PC-9 (cell line): Measurements from ENCODE around the gene BCAS3. TPM values are rescaled to one million over a fixed set of nuclear protein-coding genes. Genes with fewer than 3 reads are reported as not detected.

Source experiments
- BruUV-seq: library from RNA; stranded (reverse); fragments of 400-500 nt; replicated peaks from 2 replicates; lab custom pipeline; 2021; lab: Mats Ljungman, UMichigan
- CTCF ChIA-PET: fragments of 300-600 bp; sonication (Branson Sonifier 250); formaldehyde crosslinking; loops from one replicate; lab custom pipeline; 2022; ENCODE audit warnings: antibody characterized with exemption; lab: Charles Lee
- POLR2A ChIA-PET: fragments of 300-600 bp; sonication (Branson Sonifier 250); formaldehyde crosslinking; loops from one replicate; lab custom pipeline; 2022; ENCODE audit warnings: antibody characterized with exemption; ENCODE audit not compliant: unreplicated experiment; lab: Charles Lee
- DNase-seq, 2 experiments: peaks; one replicate each; pipeline versions ENCODE4 v3.0.0 to v3.0.0-alpha.2; 2015 to 2022; ENCODE audit warnings: mixed read lengths in 1 of 2
- H2AFZ ChIP-seq: fragments of 200-600 bp; sonication (generic); 2 replicates; pipeline ENCODE4 v1.8.1; 2017; ENCODE audit warnings: antibody characterized with exemption
- H3F3A ChIP-seq: fragments of 200-600 bp; sonication (generic); 2 replicates; pipeline ENCODE4 v1.8.1; 2017; ENCODE audit warnings: antibody characterized with exemption, mild to moderate bottlenecking, low read depth; ENCODE audit not compliant: insufficient read depth
- H3K27ac ChIP-seq: fragments of 200-600 bp; sonication (generic); 2 replicates; pipeline ENCODE4 v1.6.1; 2016; ENCODE audit warnings: mixed run types
- H3K27me3 ChIP-seq: fragments of 200-600 bp; sonication (generic); 2 replicates; pipeline ENCODE4 v1.6.1; 2016; ENCODE audit warnings: low read depth, mixed run types; ENCODE audit not compliant: insufficient read depth
- H3K36me3 ChIP-seq: fragments of 200-600 bp; sonication (generic); 2 replicates; pipeline ENCODE4 v1.6.1; 2016; ENCODE audit warnings: low read depth, mixed run types
- H3K4me1 ChIP-seq: fragments of 200-600 bp; sonication (generic); replicated peaks from 2 replicates; pipeline ENCODE4 v1.6.1; 2016; ENCODE audit warnings: mixed run types; ENCODE audit not compliant: insufficient read depth
- H3K4me2 ChIP-seq: fragments of 200-600 bp; sonication (generic); 2 replicates; pipeline ENCODE4 v1.6.1; 2017; ENCODE audit warnings: mixed run types
- H3K4me3 ChIP-seq: fragments of 200-600 bp; sonication (generic); 2 replicates; pipeline ENCODE4 v1.6.1; 2016; ENCODE audit warnings: mixed run types
- H3K79me2 ChIP-seq: fragments of 200-600 bp; sonication (generic); 2 replicates; pipeline ENCODE4 v1.6.1; 2017; ENCODE audit warnings: low read depth, mixed run types
- H3K9me2 ChIP-seq: fragments of 200-600 bp; sonication (generic); 2 replicates; pipeline ENCODE4 v1.8.1; 2017; ENCODE audit warnings: mild to moderate bottlenecking; ENCODE audit not compliant: insufficient read depth
- H3K9me3 ChIP-seq: fragments of 200-600 bp; sonication (generic); 2 replicates; pipeline ENCODE4 v1.8.1; 2016; ENCODE audit warnings: low read depth; ENCODE audit not compliant: insufficient read depth
- H4K20me1 ChIP-seq: fragments of 200-600 bp; sonication (generic); 2 replicates; pipeline ENCODE4 v1.8.1; 2017; ENCODE audit not compliant: insufficient read depth
- CTCF ChIP-seq: fragments of 200-600 bp; sonication (generic); conservative IDR thresholded peaks from 2 replicates; pipeline ENCODE4 v1.6.1; 2017; ENCODE audit warnings: mixed run types, antibody characterized with exemption, mild to moderate bottlenecking, moderate library complexity
- EZH2 ChIP-seq: fragments of 200-600 bp; sonication (generic); IDR thresholded peaks from 2 replicates; pipeline ENCODE4 v1.8.0; 2017; ENCODE audit warnings: antibody characterized with exemption, low read depth
- intact Hi-C: fragments of 100-400 bp; cut with micrococcal nuclease; formaldehyde crosslinking; loops from one replicate; pipeline ENCODE4 v1.10.0; 2022; ENCODE audit not compliant: unreplicated experiment
- total RNA-seq: library from RNA; stranded (reverse); gene quantifications from 2 replicates; pipeline ENCODE4 v1.2.3, GENCODE V29; 2021

Gene BCAS3
- total RNA-seq, 1 experiment from 2014 or later, result 26.0 TPM

GRCh38 chr17:61376931-61377838 lies 699.5 kb downstream of the BCAS3 start:
- Histone ChIP-seq H3K27ac (no peak overlapping the region), H3K4me1 (no peaks in the 10 kb centered on the region), H3K9me2 (no peaks in the 10 kb centered on the region), H4K20me1 (no peaks in the 10 kb centered on the region), H3K4me3 (no peak overlapping the region), H3K4me2 (no peak overlapping the region), H3K9me3 (no peaks in the 10 kb centered on the region), H3K27me3 (no peaks in the 10 kb centered on the region), H2AFZ (no peak overlapping the region), H3K79me2 (no peaks in the 10 kb centered on the region), H3F3A (no peaks in the 10 kb centered on the region), H3K36me3 (no peaks in the 10 kb centered on the region)
- TF ChIP-seq EZH2 (no peak), CTCF (no peak)
- DNase-seq, result no peak
- CTCF ChIA-PET, result no interaction called here
- no TSS peak for BruUV-seq
- intact Hi-C loops, result no loop called here
- POLR2A ChIA-PET, result no interaction called here

- Histone ChIP-seq H3K4me1 (no peaks in the 10 kb centered on the region), H3K9me3 (no peaks in the 10 kb centered on the region), H3K27ac (no peak overlapping the region), H3K4me2 (no peak overlapping the region), H3K4me3 (no peak overlapping the region), H3K27me3 (no peaks in the 10 kb centered on the region), H4K20me1 (no peaks in the 10 kb centered on the region), H2AFZ (no peak overlapping the region), H3K9me2 (no peaks in the 10 kb centered on the region), H3K36me3 (no peaks in the 10 kb centered on the region), H3K79me2 (no peaks in the 10 kb centered on the region), H3F3A (no peaks in the 10 kb centered on the region)
- intact Hi-C loops, result no loop called here
- no peak for TF ChIP-seq CTCF
- TF ChIP-seq EZH2, result no peak
- BruUV-seq, result no TSS peak
- ChIA-PET POLR2A (no interaction called here), CTCF (no interaction called here)
- no peak for DNase-seq
Observed at GRCh38 chr17:61378658-61379456, 701.2 kb downstream of the BCAS3 start.

GRCh38 chr17:61379457-61380216 lies 702.0 kb downstream of the BCAS3 start:
- CTCF ChIA-PET, result no interaction called here
- Histone ChIP-seq H3K9me3 (no peaks in the 10 kb centered on the region), H3K4me2 (no peak overlapping the region), H3K4me3 (no peak overlapping the region), H3K36me3 (no peaks in the 10 kb centered on the region), H3F3A (no peaks in the 10 kb centered on the region), H3K9me2 (no peaks in the 10 kb centered on the region), H3K4me1 (no peaks in the 10 kb centered on the region), H3K27me3 (no peaks in the 10 kb centered on the region), H3K79me2 (no peaks in the 10 kb centered on the region), H4K20me1 (no peaks in the 10 kb centered on the region), H3K27ac (no peak overlapping the region), H2AFZ (no peak overlapping the region)
- intact Hi-C loops, result no loop called here
- BruUV-seq, result no TSS peak
- POLR2A ChIA-PET, result interaction anchor here (0.6 kb wide), 1 partner anchor 19 kb away, joined by 3 read pairs; no protein-coding TSS in a partner anchor
- TF ChIP-seq EZH2 (no peak), CTCF (no peak)
- no peak for DNase-seq
